NCI-H1436 treated with DMSO at 0.1 percent for 48 hours (cell line): Measurements from ENCODE around the gene MAPRE2.
"Not testable (repeated sequence)": the region's sequence is repeated elsewhere in the genome, so short reads cannot be mapped to it uniquely, and the experiment has no call there.

Source experiments
- DNase-seq: peaks from one replicate; lab custom pipeline; 2025; lab: John Stamatoyannopoulos, UW

Gene MAPRE2

DNA sequence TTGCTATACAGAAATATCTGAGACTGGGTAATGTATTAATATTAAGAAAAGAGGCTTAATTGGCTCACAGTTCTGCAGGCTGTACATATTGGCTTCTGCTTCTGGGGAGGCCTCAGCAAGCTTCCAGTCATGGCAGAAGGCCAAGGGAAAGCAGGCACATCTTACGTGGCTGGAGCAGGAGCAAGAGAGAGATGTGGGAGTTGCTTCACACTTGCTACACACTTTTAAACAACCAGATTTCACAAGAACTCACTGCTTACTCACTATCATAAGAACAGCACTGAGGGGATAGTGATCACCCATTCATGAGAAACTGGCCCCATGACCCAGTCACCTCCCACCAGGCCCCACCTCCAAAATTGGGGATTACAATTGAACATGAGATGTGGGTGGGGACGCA is 50.6 kb downstream of the MAPRE2 start:
- no peak for DNase-seq

DNA sequence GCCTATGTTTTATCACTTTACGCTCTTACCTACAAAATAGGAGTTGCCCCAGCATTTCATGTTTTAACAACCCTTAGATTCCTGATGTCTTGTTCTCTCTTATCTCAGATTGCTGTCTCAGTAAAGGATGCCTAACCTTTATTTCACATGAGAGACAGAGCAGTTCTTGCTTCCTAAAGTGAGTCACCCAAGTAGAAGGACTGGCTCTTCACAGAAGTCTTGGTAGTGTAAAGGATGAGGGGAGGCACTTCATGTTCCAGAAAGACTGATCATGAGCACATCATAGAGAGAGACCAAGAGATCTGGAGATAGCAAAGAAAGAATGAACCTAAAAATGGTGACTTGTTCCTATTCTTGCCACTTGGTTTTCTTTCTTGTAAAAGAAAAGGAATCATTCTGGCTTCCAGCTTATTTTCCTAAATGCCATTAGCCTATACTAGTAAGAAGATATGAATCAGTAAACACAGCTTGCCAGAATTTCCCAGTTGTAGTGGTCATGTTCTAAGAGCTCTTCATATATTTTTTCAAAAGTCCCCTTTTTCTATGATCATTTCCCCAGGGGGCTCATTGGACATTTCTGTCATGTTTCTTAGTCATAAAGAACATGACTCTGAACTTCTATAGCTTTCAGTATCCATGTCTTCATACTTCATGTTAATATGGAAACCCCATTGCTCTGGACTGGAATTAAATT is 54.9 kb downstream of the MAPRE2 start:
- no peak for DNase-seq

DNA sequence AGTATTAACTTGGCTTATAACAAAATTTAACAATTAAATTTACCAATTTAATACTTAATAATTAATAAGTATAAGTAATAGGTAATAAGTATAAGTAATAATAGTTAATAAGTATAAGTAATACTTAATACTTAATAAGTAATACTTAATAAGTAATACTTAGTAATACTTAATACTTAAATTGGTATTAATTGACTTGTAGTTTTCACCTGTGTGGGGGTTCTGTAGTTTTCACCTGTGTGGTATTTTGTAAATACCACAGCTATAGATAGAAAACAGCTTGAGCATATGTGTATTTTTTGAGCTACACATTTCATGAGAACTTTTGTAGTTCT is 55.4 kb downstream of the MAPRE2 start:
- no peak for DNase-seq

DNA sequence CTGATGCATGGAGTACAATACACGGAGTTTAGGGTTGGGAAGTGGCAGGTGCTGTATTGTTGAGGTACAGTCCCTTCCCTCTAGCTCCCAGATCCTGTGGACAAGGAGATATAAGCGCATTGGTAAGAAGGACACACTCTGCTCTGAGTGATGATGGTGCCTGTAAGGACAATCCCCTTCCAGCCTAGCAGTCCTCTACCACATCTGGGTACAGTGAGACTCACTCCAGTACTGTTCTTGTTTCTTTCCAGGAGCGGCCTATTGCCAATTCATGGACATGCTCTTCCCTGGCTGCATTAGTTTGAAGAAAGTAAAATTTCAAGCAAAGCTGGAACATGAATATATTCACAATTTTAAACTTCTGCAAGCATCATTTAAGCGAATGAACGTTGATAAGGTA is 56.0 kb downstream of the MAPRE2 start:
- no peak for DNase-seq

DNA sequence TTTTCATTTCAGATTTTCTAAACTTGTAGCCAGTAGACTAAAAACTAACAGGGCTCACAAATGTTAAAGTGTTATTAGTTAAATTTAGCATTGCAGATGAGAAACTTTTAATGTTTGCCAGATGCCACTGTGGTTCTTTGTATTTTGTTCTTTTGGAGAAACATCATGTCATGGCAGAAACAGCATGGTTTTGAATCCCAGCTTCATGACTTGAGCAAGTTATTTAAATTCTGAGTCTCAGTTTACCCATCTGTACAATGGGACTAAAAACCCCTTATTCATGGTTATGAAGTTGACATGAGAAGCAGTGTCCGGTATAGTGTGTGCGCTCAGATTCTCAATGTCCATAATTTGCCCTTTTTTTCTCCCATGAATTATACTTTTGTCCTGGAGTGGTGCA is 56.5 kb downstream of the MAPRE2 start:
- no peak for DNase-seq

DNA sequence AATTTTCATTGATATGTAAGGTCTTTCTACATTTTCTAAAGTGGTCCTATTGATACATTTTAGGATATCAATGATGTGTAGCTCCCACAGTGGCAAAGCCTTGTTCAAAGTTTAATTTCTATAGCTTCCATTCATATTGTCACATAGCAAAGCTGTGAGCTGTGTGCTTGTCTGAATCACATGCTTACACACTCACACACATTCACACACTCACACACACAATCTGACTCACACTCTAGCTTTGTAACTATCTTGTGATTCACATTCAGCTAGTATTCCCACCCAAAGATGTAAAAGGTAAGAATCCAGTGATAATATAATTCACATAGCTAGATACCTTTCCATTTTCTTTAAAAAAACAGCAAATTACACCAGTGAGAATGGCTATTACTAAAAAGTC is 58.7 kb downstream of the MAPRE2 start:
- no peak for DNase-seq

DNA sequence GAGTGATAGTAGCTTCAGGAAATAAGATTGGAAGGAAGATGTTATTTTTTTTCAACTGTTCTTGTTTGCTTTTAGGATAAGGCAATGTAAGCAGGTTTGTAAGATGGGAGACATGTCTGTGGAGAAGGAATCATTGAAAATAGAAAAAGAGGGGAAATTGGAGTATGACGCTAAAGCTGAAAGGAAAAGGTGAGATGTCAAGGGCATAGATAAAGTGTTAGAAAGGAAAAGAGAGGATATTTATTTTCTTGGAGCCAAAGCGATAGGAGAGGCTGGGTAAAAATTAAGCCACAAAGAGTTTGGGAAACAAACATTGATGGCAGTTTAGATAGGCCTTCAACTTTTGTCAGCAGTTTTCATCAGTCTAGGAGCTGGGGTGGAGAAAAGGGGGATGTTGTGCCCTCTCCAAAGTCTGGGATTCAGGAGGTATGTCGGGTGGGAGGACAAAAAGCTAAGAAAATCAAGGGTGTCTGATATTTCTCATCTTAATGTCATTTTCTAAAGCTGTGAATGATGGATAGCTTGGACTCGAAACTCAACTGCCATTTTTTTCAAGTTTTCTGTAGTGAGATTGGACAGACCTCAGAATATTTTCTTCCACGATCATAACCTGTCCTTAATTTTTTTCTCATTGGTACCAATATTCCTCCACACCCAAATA is 63.3 kb downstream of the MAPRE2 start:
- DNase-seq: no peak

DNA sequence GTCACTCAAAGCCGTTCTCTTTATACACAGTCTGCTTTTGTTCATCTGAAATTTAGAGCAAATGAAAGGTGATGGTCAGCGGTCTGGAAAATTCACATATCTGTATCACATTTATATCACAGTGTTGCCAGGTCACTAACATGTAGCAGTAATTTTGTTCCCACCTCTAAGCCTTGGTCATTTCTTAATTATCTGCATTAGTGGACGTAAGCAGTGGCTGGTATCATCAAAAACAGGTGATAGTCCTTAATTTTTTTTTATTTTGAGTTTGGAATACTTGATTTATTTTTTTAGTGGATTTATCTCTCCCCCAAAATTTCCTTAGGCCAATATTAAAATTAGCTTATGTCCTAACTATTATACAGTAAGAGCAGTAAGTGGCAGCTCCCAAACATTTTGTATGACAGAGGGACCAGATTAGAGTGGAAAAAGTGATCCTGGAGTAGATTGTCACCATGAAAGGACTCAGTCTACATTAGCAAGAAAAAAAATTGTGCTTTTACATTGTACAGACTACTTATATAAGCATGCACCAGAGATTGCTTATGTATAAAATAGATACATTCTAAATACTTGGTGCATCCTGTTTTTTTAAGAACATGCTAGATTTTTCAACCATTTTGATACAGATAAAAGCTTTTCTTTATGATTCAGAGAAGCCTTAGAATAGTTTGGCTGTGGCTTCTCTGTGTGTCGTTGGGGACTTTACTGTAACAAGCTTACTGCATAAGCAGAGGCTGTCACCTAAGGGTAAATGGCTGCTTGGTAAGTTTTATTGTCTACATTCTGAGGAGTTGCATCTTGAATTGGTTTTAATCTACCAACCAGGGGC is 65.0 kb downstream of the MAPRE2 start:
- no peak for DNase-seq

DNA sequence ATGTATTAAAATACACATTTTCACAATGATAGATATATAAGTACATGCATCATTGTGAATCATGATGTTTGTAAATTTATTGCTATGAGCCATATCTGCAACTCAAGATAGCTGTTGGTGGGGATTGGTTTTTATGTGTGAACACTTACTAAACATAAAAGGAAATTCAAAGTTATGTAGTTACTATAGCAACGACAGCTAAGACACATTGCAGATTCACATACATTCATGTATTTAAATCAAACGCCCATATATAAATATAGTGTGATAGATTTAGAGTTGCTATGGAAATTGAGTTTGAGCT is 65.6 kb downstream of the MAPRE2 start:
- no peak for DNase-seq

DNA sequence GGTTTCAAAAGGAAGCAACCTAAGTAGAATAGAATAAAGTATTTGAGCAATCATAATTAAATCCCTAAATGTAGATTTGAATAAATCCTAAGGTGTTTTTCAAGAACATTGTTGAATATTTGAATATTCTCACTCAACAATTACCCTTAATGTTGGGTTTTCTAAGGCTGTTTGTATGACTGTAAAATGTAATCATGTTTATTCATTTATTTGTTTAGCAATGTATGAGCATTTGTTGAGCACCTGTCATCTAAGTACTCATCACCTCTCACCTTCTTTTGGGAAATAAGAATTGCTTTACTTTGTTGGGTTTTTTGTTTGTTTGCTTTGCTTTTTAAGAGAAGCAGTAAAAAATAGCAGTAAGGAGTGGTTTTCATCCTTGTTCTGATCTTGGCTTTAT is 66.0 kb downstream of the MAPRE2 start:
- no peak for DNase-seq

DNA sequence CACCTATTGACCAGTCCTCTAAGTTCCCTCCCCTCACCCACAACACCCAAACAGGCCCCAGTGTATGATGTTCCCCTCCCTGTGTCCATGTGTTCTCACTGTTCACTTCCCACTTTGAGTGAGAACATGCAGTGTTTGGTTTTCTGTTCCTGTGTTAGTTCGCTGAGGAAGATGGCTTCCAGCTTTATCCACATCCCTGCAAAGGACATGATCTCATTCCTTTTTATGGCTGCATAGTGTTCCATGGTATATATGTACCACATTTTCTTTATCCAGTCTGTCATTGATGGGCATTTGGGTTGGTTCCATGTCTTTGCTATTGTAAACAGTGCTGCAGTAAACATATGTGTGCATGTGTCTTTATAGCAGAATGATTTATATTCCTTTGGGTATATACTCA is 66.9 kb downstream of the MAPRE2 start:
- DNase-seq: not testable (repeated sequence)

DNA sequence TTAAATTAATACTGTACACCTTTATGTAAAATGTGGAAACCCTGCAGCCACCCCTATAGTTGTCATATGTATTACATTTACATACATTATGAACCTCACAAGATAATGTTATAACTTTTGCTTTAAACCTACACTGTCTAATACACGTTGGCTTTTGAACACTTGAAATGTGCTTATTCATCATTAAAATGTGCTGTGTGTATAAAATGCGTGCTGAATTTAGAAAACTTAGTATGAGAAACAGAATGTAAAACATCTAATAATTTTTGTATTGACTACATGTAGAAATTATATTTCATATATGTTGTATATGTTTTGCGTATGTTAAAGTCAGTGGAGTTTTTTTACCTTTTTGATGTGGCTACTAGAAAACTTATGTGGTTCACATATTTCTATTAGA is 68.8 kb downstream of the MAPRE2 start:
- DNase-seq: no peak

DNA sequence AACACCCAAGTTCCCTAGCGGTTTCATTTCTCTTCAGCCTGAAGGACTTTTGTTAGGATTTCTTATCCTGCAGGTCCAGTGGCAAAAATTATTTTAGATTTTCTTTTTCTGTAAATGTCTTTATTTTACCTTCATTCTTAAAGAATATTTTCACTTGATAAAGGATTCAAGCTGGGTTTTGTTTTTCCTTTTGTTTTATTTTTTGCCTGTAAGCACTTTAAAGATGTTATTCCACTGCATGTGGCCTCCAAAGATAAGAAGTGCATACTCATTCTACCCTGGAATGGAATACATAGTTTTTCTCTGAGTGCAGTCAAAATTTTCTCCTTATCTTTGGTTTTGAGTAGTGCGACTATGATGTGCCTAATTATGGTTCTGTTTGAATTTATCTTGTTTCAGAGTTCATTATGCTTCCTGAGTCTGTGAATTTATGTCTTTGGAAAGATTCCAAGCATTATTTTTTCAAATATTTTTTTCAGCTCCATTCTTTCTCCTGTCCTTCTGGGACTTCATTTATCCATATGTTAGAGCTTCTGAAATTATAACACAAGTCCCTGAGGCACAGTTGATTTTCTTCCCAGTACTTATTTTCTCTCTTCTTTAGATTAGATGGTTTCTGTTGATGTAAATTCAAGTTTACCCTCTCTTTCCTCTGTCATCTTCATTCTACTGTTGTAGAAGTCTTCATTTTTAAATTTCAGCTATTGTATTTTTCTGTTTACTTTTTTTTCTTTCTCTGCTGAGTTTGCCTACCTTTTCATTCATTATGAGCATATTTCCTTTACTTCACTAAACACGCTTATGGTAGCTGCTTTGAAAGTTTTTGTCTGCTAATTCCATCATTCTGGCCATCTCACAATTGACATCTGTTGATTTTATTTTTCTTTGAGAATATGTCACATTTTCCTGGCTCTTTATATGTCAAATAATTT is 69.6 kb downstream of the MAPRE2 start:
- DNase-seq: no peak

DNA sequence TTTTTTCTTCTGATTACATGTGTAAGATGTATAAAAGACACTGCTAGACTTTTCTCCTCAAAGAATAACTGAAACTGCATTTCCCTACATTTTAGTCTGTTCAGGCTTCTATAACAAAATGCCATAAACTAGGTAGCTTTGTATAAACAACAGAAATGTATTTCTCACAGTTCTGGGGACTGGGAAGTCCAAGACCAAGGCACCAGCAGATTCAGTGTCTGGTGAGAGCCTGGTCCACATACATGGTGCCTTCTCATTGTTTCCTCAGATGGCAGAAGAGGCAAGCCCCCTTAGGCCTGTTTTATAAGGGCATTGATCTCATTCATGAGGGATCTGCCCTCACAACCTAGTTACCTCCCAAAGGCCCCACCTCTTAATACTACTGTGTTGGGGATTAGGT is 71.5 kb downstream of the MAPRE2 start:
- no peak for DNase-seq

DNA sequence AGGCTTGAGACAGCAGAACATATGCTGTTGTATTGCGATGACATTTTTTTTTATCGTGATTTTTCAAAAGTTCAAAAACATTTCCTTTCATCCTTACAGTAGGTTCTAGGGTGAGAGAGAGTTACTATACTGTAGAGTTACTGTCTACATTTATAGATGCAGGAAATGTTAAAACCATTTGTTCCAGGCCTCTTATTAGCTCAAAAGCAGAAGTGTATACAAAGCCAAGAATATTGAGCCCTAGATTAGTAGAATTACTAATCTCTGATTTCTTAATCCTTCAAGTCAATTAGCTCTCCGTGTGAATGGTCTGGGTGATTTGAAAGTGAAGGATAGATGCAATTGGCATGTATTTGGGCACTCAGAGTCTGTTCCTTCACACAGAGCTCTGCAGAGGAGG is 73.1 kb downstream of the MAPRE2 start:
- no peak for DNase-seq

DNA sequence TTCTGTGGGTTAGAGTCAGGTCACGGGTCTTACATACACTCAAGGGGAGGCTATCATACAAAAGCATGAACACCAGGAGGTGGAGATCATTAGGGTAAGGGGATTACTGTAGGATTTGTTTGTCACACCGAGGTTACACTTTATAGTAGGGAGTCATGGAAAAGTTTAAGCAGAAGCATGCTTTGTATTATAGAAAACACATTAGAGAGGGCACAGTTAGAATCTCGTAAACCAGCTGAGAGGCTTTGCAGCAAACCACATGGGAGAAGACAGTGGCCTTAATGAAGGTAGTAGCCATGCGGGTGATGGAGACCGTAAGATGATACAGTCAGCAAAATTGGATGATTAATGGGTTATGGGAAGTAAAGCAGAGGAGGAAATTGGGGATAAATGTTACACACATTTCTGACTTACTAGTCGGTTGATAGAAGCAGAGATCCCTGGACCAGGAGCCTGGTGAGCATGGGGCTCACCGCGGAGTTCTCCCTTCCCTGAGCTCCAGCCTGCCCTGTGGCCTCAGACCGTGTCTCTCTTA is 75.6 kb downstream of the MAPRE2 start:
- no peak for DNase-seq

DNA sequence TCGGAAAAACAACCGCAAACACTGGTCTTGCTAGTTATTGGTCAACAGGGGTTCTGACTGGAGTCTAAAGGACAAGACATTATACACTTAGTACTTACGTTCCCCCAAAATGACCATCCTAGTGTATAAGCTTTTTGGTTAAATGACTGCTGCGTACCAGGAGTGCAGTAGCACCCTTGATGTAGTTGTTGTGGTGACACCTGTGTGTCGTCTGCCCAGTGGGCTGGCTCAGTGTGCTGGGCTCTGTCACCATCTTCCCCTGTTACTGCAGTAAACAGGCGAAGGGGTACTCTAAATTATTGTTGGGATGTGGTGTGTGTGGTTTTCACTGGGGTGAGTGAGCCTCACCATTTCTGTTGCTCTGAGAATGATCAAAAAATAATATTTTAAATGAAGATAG is 76.2 kb downstream of the MAPRE2 start:
- DNase-seq: no peak

DNA sequence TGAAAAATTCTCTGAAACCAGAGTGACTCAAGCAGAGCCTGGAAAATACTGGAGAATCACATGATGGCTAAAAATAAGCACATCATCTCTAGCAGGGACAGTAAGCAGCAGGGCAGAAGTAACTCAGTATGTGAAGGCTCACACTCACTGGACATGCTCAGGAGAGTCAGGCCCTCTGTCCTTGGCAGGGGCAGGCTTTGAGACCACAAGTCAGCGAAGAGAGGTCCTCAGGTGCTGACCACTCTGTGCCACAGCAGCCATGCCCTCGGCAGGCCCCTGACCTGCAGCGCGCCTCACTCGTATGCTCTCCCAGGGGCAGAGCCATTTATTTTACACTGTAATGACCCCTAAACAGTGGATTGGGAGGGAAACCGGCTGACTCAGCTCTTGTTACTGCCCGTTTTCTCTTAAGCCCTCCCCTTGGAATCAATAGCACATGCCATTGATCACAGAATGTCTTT is 76.8 kb downstream of the MAPRE2 start:
- no peak for DNase-seq

DNA sequence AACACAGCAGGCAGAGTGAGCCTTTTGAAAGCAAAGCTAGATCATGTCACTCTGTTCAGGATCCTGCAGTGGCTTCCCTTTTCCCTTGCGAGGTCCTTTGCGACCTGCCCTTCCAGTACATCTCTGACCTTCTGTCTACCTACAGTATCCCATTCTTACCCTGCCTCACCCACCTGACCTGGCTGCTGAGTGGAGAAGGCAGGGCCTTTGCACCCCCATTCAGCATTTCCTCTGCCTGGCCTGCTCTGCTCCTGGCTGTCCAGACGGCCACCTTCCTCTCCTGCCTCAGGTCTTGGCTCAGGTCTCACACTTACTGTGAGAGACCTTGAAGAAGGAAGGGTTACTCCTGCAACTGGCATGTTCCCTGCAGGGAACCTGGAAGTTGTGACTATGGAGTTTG is 77.4 kb downstream of the MAPRE2 start:
- no peak for DNase-seq

DNA sequence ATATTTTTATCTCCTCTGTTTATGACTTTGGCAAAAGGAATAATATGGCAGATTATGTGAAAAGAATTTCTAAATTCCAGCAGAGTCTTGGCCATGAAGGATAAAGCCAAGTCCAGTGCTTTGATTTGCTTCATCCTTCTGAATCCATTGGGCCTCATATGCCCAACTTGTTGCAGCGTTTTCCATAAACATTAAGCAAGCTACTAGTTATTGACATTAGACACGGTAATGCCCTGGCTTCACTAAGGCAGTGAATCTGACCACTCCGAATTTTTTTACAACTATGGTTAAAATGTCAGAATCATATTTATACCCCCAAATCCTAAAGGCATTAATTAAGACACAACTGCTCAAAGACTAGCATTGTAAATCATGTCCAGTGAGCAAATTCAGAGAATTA is 79.8 kb downstream of the MAPRE2 start:
- no peak for DNase-seq

DNA sequence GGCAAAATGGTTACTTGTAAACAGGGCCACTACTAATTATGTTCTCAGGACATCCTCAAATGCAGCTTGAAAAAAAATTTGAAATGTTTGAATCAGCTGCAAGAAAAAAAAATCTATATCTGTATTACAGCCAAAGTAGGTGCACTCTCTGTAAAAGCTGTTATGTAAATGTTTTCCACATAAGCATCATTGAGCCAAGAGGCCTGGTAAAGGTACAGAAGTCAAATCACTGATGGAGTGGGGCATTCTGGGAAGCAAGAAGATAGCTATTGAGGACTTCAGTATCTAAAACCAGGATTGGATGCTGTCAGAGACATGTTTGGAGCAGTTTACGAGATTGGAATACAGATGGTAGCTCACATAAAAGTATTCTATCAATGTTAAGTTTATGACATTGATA is 80.3 kb downstream of the MAPRE2 start:
- DNase-seq: no peak

DNA sequence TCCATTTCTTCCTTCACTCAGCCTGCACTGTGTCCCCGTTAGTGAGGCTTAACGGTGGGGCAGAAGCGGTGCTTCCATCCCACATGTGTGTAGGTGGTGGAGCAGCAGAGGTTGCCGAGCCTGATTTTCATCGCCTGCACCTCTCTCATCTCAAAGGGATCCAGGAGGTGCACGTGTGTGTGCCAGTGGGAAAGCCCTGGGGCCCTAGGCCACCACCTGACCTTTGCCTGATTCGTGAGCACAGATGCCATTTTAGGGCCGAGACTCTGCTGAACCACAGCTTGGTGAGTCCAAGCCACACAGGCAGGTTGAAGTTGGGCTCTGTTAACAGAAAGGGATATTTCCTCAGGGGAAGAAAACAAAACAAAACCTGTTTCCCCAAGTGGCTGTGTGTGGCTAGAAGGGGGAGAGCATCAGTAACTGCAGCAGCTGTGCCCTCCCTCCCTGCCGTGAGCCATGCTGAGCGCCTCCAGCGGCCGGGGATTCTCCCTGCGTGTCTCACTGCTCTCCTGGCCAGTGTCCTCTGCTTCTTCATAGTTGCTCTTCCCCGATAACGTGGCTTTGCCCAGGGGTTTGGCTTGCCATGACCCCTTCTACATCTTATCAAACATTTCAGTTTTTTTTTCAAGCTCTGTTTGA is 81.5 kb downstream of the MAPRE2 start:
- no peak for DNase-seq
